T-helper 22 cell (primary cell): Measurements from ENCODE around the gene PCSK4.

Experiments used
- DNase-seq: peaks from one replicate; pipeline ENCODE4 v3.0.0-alpha.2; 2020; ENCODE audit warnings: low read depth

The PCSK4 gene

GRCh38 chr19:1438035-1438932 lies 51.9 kb downstream of the PCSK4 start, which contains the start of gene RPS15:
TSS of gene RPS15 (plus strand) at chr19:1438396. CDS start at chr19:1438426, 30 bp downstream.
- peak; percentile 90 for DNase-seq

DNA sequence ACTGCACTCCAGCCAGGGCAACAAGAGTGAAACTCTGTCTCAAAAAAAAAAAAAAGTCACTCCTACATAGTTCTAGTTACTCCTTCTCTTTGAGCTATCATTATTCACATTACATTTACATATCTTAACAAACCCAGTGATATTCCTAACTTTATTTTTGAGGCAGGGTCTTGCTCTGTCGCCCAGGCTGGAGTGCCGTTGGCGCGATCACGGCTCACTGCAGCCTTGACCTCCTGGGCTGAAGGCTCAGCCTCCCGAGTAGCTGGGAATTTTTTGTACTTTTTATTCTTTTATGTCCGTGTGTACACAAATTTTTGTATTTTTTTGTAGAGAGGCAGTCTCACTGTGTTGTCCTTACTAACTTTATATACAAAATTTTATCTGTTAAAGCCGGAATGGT lies 52.5 kb downstream of the PCSK4 start:
- DNase-seq = no peak

GRCh38 chr19:1435378-1435989 lies 54.7 kb downstream of the PCSK4 start:
- no peak for DNase-seq

DNA sequence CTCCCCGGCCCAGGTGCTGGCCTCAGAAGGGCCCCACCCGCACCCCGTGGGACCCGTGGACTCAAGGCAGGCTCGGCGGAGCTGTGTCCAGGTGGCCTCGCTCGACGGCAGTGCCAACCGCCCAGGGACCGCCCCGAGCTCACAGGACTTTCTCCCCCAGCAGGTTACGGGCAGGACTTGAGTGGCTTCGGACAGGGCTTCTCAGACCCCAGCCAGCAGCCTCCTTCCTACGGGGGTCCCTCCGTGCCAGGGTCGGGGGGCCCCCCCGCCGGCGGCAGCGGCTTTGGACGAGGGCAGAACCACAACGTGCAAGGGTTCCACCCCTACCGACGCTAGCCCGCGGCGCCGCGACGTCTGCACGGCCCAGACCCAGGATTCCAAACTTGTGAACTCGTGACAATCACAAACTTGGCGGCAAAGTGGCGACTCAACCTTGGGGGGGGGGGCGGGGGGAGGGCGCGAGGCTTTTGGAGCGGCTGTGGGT lies 55.5 kb downstream of the PCSK4 start:
- DNase-seq = no peak

GRCh38 chr19:1434040-1434366 lies 56.1 kb downstream of the PCSK4 start:
- DNase-seq = no peak

DNA sequence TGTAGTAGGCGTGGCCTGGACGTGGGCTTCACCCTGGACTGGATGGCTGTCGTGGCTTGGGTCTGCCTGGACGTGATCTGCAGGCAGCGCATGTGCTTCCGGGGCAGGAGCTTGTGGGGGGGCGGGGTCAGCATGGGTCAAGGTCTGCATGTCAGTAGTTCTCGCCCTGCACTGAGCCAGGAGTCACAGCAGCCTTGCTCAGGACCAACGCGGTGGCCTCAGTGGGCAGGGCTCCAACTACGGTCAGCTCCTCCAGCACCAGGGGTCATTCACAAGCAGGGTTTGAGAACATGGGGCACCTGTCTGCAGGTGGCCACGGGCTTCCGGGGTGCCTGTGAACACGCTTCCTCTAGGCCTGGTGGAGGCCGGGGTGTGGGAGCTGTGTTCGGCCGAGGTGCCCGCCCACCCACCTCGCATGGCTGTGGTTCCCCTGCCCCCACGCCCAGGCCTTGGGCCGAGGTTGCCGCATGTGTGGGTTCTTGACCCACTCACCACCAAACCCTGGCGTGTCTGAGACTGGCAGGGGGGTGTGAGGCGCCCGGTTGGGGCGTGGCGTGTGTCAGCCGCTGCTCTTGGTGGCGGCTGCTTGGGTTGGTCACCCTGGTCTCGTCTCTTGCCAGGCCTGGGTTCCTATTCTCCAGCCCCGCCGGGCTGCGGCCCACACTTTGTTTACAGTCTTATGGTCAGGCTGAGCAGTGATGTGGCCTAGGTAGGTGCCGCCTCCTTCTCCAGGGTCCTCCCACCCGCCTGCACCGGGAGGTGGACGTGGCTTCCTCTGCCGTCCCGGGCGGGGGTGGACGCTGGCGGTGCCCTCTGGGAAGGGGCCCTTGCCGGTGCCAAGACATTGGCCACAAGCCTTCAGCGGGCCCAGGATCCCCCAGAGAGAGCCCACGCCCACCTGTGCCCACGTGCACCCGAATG lies 56.8 kb downstream of the PCSK4 start:
- no peak for DNase-seq

DNA sequence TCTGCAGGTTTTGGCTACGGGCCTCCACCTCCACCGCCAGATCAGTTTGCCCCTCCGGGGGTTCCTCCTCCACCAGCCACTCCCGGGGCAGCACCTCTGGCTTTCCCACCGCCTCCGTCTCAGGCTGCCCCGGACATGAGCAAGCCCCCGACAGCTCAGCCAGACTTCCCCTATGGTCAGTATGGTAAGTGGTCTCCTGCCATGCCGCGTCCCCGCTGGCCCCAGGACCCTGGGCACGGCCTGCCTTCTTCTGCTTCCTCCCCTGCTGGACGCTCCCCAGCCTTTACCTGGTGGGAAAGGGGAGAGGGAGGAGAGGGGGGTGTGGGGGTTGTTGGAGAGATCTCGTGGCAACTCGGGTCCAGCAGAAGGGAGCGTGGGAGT lies 57.7 kb downstream of the PCSK4 start:
- no peak for DNase-seq

GRCh38 chr19:1431759-1432506 lies 58.2 kb downstream of the PCSK4 start:
- DNase-seq = no peak
